LNCaP clone FGC (cell line): ENCODE data around the gene SIVA1.

ENCODE experiments used
- DNase-seq: peaks from one replicate; pipeline ENCODE4 v3.0.0-alpha.2; 2011; ENCODE audit warnings: low read depth
- H3K4me3 ChIP-seq: 2 replicates; pipeline ENCODE4 v1.5.1; 2011; ENCODE audit warnings: mild to moderate bottlenecking, low read depth, low read length, control low read depth
- CTCF ChIP-seq: IDR thresholded peaks from 2 replicates; pipeline ENCODE4 v1.5.1; 2012; ENCODE audit warnings: mild to moderate bottlenecking; ENCODE audit not compliant: control insufficient read depth, insufficient read depth; ENCODE audit errors: extremely low read depth

SIVA1 gene

GRCh38 chr14:104752423-104752734 lies 568 bp upstream of the SIVA1 start:
- TF ChIP-seq CTCF, result no peak
- DNase-seq, result no peak
- peak overlapping the region; percentile 56 for H3K4me3 ChIP-seq

GRCh38 chr14:104753528-104754212 lies 723 bp downstream of the SIVA1 start:
- TF ChIP-seq CTCF, result no peak
- H3K4me3 ChIP-seq, result peak overlapping the region; percentile 97
- no peak for DNase-seq

DNA sequence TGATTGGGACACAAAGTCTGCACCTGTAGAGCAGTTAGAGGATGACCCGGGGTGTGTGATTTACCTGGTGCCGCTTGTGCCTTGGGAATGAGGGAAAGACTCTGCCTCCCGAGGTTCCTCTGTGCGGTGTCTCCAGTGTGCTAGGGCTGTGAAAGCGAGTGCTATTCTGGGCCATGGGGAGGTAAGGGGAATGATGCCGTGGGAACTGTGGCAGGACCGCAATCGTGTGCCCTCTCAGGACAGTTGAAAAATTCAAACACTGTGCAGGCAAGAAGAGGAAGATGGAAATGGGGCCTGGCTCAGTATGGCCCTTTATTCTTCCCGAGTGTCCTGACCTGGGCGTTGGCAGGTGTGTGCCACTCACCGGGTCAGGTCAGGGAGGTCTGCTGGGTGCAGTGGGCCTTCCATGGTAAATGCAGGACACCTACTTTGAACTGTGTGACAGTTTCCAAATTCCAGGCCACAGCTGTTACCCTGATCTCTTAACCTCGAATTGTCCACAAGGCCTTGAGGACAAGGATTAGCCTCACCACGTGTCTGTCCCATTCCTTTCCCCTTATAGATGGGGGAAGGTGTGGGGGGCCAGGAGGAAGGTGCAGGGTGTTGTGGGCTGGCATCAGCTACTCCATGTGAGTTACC lies 1.4 kb downstream of the SIVA1 start:
- DNase-seq, result no peak
- TF ChIP-seq CTCF, result no peak
- peak overlapping the region; percentile 97 for H3K4me3 ChIP-seq

GRCh38 chr14:104755621-104756020 lies 2.7 kb downstream of the SIVA1 start:
- no peak for TF ChIP-seq CTCF
- no peak for DNase-seq
- no peak overlapping the region for H3K4me3 ChIP-seq

DNA sequence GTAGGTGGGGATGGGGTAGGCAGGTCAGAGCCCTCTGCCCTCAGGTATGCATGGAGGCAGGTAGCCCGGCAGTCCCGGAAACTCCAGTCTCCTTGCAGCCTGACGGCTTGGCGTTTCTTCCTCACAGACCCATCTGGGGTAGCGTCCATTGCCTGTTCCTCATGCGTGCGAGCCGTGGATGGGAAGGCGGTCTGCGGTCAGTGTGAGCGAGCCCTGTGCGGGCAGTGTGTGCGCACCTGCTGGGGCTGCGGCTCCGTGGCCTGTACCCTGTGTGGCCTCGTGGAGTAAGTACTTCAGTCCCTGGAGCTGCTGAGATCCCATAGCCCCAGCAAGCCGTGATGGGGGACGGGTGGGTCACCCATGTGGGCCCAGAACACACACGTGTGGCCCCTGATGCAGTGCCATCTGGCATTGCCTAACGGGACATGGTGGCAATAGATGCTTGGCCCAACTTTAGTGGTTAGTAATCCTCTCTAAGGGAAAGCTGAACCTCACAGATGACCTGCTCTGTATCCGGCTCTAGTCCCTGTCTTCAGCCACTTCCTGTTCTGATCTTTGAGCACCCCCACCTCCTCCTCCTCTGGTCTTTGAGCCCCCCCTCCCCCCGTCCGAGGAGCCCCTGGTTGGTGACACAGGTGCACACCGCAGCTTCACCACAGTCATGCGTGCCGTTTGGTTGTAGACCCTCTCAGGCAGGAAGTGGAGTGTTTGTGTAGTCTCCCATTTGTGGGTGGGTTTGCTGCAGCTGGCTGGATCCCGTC lies 3.7 kb downstream of the SIVA1 start:
- no peak for DNase-seq
- TF ChIP-seq CTCF, result no peak
- no peak overlapping the region for H3K4me3 ChIP-seq

DNA sequence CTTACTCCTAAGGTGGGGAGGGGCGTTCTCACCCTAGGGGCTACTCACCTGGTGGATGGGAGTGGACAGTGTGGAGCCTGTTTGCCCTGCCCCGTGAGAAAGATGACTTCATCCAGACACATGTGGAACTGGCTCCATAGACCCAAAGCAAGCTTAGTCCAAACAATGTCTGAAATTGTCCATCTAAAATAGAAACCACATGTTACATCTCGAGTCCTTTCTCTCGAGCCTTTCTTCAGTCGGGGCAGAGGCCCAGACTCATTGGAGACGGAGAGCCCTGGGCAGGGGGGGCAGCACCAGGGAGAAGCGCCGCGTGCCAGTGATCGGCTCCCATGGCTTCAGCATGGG lies 4.3 kb downstream of the SIVA1 start:
- no peak for TF ChIP-seq CTCF
- DNase-seq, result no peak

More for the DNA sequence above, 4.3 kb downstream of the SIVA1 start:
- H3K4me3 ChIP-seq, result no peak overlapping the region
